HCT116 (cell line): ENCODE results near the gene RREB1. TPM values are rescaled to one million over a fixed set of nuclear protein-coding genes. Genes with fewer than 3 reads are reported as not detected.

Experiments used
- ATAC-seq: fragments of 200-7000 bp; cut with Tn5 transposase; 2 replicates; pipeline ENCODE4 v1.9.1; 2020; ENCODE audit warnings: mild to moderate bottlenecking, moderate library complexity
- BruUV-seq: library from RNA; stranded (reverse); fragments of 400-500 nt; replicated peaks from 2 replicates; lab custom pipeline; 2021; lab: Mats Ljungman, UMichigan
- CTCF ChIA-PET: fragments of 300-600 bp; sonication (Branson Sonifier 250); formaldehyde crosslinking; loops from one replicate; lab custom pipeline; 2021; ENCODE audit warnings: antibody characterized with exemption; lab: Charles Lee
- POLR2A ChIA-PET: fragments of 300-600, 350-600 bp; sonication (Branson Sonifier 250); formaldehyde crosslinking; loops from one replicate; lab custom pipeline; 2021; ENCODE audit warnings: antibody characterized with exemption; lab: Charles Lee
- RAD21 ChIA-PET, 2 experiments: fragments of 300-600 bp; sonication (Branson Sonifier 250); formaldehyde crosslinking; loops; one replicate each; lab custom pipeline; 2023; ENCODE audit warnings: low total read pairs in 2 of 2; ENCODE audit not compliant: uncharacterized antibody in 2 of 2, unreplicated experiment in 2 of 2, low non-redundant PET in 1 of 2; lab: Charles Lee
- DNase-seq: peaks from one replicate; pipeline ENCODE4 v3.0.0-alpha.2; 2010; ENCODE audit warnings: low read depth, low spot score
- H2AFZ ChIP-seq: fragments of 200-600 bp; shearing (Covaris generic), sonication (generic); 2 replicates; pipeline ENCODE4 v1.6.1; 2017; ENCODE audit warnings: low read depth, mixed run types, mixed read lengths, antibody characterized with exemption, low read length; ENCODE audit not compliant: poor library complexity, severe bottlenecking
- H3K27ac ChIP-seq: 2 replicates; pipeline ENCODE4 v1.5.1; 2012; ENCODE audit warnings: low read depth, low read length
- H3K27me3 ChIP-seq: fragments of 200-600 bp; sonication (generic); 2 replicates; pipeline ENCODE4 v1.6.1; 2016; ENCODE audit warnings: mixed run types, low read length, mixed read lengths; ENCODE audit not compliant: insufficient read depth
- H3K36me3 ChIP-seq, 2 experiments: fragments of 200-500 bp in 1 of 2; fragments of 200-600 bp in 1 of 2; sonication (Bioruptor generic) in 1 of 2; sonication (generic) in 1 of 2; 2 replicates each; pipeline versions ENCODE4 v1.5.1 to v1.6.1; 2014 to 2016; ENCODE audit warnings: low read length in 2 of 2, inconsistent platforms in 1 of 2, mixed read lengths in 1 of 2, mixed run types in 1 of 2; ENCODE audit not compliant: insufficient read depth in 2 of 2, control insufficient read depth in 1 of 2
- H3K4me1 ChIP-seq, 2 experiments: fragments of 200-600 bp in 1 of 2; sonication (generic) in 1 of 2; 2 replicates each; pipeline versions ENCODE4 v1.5.1 to v1.6.1; 2012 to 2017; ENCODE audit warnings: low read length in 2 of 2, inconsistent platforms in 1 of 2, mild to moderate bottlenecking in 1 of 2, mixed read lengths in 1 of 2, mixed run types in 1 of 2, moderate library complexity in 1 of 2; ENCODE audit not compliant: insufficient read depth in 2 of 2, control insufficient read depth in 1 of 2
- H3K4me2 ChIP-seq: fragments of 200-600 bp; sonication (generic); 2 replicates; pipeline ENCODE4 v1.6.1; 2017; ENCODE audit warnings: mixed run types, low read length, mixed read lengths
- H3K4me3 ChIP-seq, 2 experiments: fragments of 200-600 bp in 1 of 2; sonication (generic) in 1 of 2; replicated peaks in 1 of 2; 2 replicates each; pipeline ENCODE4 v1.5.1; 2011 to 2016; ENCODE audit warnings: low read length in 2 of 2, control low read depth in 1 of 2, low read depth in 1 of 2, mild to moderate bottlenecking in 1 of 2, mixed read lengths in 1 of 2, mixed run types in 1 of 2
- H3K79me2 ChIP-seq: fragments of 200-600 bp; sonication (generic); 2 replicates; pipeline ENCODE4 v1.6.1; 2017; ENCODE audit warnings: mild to moderate bottlenecking, mixed run types, low read length, moderate library complexity, mixed read lengths; ENCODE audit not compliant: insufficient read depth
- H3K9ac ChIP-seq: fragments of 200-600 bp; sonication (generic); 2 replicates; pipeline ENCODE4 v1.6.1; 2016; ENCODE audit warnings: low read length, mixed read lengths
- H3K9me2 ChIP-seq: fragments of 200-600 bp; sonication (generic), shearing (Covaris generic); 2 replicates; pipeline ENCODE4 v1.6.1; 2017; ENCODE audit warnings: mixed run types, mild to moderate bottlenecking, moderate library complexity; ENCODE audit not compliant: insufficient read depth
- H3K9me3 ChIP-seq, 2 experiments: fragments of 200-500 bp in 1 of 2; fragments of 200-600 bp in 1 of 2; sonication (Bioruptor generic) in 1 of 2; sonication (generic) in 1 of 2; 2 replicates each; pipeline ENCODE4 v1.6.1; 2014 to 2017; ENCODE audit warnings: low read length in 2 of 2, mixed read lengths in 2 of 2, inconsistent platforms in 1 of 2, low read depth in 1 of 2, mild to moderate bottlenecking in 1 of 2, mixed run types in 1 of 2, moderate library complexity in 1 of 2; ENCODE audit not compliant: control insufficient read depth in 1 of 2, insufficient read depth in 1 of 2
- H4K20me1 ChIP-seq: fragments of 200-600 bp; sonication (generic), shearing (Covaris generic); 2 replicates; pipeline ENCODE4 v1.6.1; 2017; ENCODE audit warnings: mixed run types, mild to moderate bottlenecking, moderate library complexity; ENCODE audit not compliant: insufficient read depth
- ATF3 ChIP-seq: IDR thresholded peaks from 2 replicates; pipeline ENCODE4 v1.6.1; 2012
- CEBPB ChIP-seq: IDR thresholded peaks from 2 replicates; pipeline ENCODE4 v1.6.1; 2012; ENCODE audit warnings: low read depth
- CTCF ChIP-seq, 3 experiments: fragments of 200-600 bp in 1 of 3; sonication (generic) in 1 of 3; IDR thresholded peaks in 2 of 3; conservative IDR thresholded peaks in 1 of 3; 2 replicates each; pipeline ENCODE4 v1.5.1; 2012 to 2017; ENCODE audit warnings: low read depth in 2 of 3, low read length in 2 of 3, antibody characterized with exemption in 1 of 3, borderline replicate concordance in 1 of 3, control low read depth in 1 of 3, mild to moderate bottlenecking in 1 of 3, mixed read lengths in 1 of 3, mixed run types in 1 of 3, moderate library complexity in 1 of 3; ENCODE audit not compliant: insufficient read depth in 1 of 3
- ELF1 ChIP-seq: IDR thresholded peaks from 2 replicates; pipeline ENCODE4 v1.6.1; 2012; ENCODE audit warnings: low read depth, borderline replicate concordance
- EZH2 ChIP-seq: fragments of 200-600 bp; sonication (generic); IDR thresholded peaks from 2 replicates; pipeline ENCODE4 v1.6.1; 2017; ENCODE audit warnings: antibody characterized with exemption, mixed run types
- EZH2phosphoT487 ChIP-seq: fragments of 200-600 bp; IDR thresholded peaks from 2 replicates; pipeline ENCODE4 v1.6.1; 2018; ENCODE audit warnings: antibody characterized with exemption, borderline replicate concordance
- JUND ChIP-seq: IDR thresholded peaks from 2 replicates; pipeline ENCODE4 v1.6.1; 2012
- MAX ChIP-seq: IDR thresholded peaks from 2 replicates; pipeline ENCODE4 v1.6.1; 2012
- POLR2A ChIP-seq: IDR thresholded peaks from 2 replicates; pipeline ENCODE4 v1.7.0; 2011; ENCODE audit warnings: borderline replicate concordance; ENCODE audit not compliant: insufficient read depth, insufficient read length; ENCODE audit errors: extremely low read depth
- POLR2AphosphoS5 ChIP-seq: IDR thresholded peaks from 2 replicates; pipeline ENCODE4 v1.6.1; 2011; ENCODE audit warnings: mild to moderate bottlenecking, low read depth, low read length, moderate library complexity
- RAD21 ChIP-seq: IDR thresholded peaks from 2 replicates; pipeline ENCODE4 v1.6.1; 2012; ENCODE audit warnings: low read depth, mild to moderate bottlenecking
- REST ChIP-seq: IDR thresholded peaks from 2 replicates; pipeline ENCODE4 v1.6.1; 2012; ENCODE audit warnings: low read depth
- SIN3A ChIP-seq: IDR thresholded peaks from 2 replicates; pipeline ENCODE4 v1.6.1; 2012; ENCODE audit warnings: low read depth
- SRF ChIP-seq: IDR thresholded peaks from 2 replicates; pipeline ENCODE4 v1.6.1; 2012; ENCODE audit warnings: low read depth
- TCF7L2 ChIP-seq: IDR thresholded peaks from 2 replicates; pipeline ENCODE4 v1.7.0; 2011; ENCODE audit warnings: borderline replicate concordance, inconsistent platforms; ENCODE audit not compliant: insufficient read depth, insufficient read length; ENCODE audit errors: extremely low read depth
- intact Hi-C: fragments of 100-400 bp; cut with micrococcal nuclease; formaldehyde crosslinking; loops from 2 replicates; pipeline ENCODE4 v1.10.0; 2022
- total RNA-seq: library from RNA; stranded (reverse); gene quantifications from one replicate; pipeline ENCODE4 v1.2.1, GENCODE V29; 2021; ENCODE audit not compliant: unreplicated experiment

The RREB1 gene
- total RNA-seq, 1 experiment from 2014 or later = 47.9 TPM

GRCh38 chr6:7100072-7100752 lies 7.5 kb upstream of the RREB1 start:
- ChIA-PET CTCF (no interaction called here), RAD21 (no interaction called here), POLR2A (no interaction called here)
- intact Hi-C loops = loop anchor here (10.0 kb wide), 1 partner anchor 135 kb away; no protein-coding TSS in a partner anchor
- H3K4me3 ChIP-seq = no peak overlapping the region
- H3K4me1 ChIP-seq = peaks cover 0 to 8% of the 10 kb centered on the region in 2 experiments; a peak in 1 of 4 replicates
- no peaks in the 10 kb centered on the region for H3K79me2 ChIP-seq
- ATAC-seq (no peak), DNase-seq (no peak)
- no peak overlapping the region for H3K4me2 ChIP-seq
- TF ChIP-seq ELF1 = no peak
- TF ChIP-seq JUND = no peak
- no peak for TF ChIP-seq MAX
- no peak for TF ChIP-seq RAD21
- no peak for TF ChIP-seq POLR2AphosphoS5
- TF ChIP-seq EZH2 = no peak
- TF ChIP-seq REST = no peak
- TF ChIP-seq SRF = no peak
- TF ChIP-seq CEBPB = no peak
- no peak for TF ChIP-seq EZH2phosphoT487
- no peak for TF ChIP-seq SIN3A
- no peak for TF ChIP-seq POLR2A
- TF ChIP-seq TCF7L2 = no peak
- TF ChIP-seq CTCF (IDR thresholded peaks at IDR 0.05 in 2 of 3, conservative IDR thresholded peaks at IDR 0.05 in 1 of 3; ENCODE audit: borderline replicate concordance in 1 of 3, insufficient read depth in 1 of 3, low read depth in 2 of 3, low read length in 2 of 3) = no peak
- TF ChIP-seq ATF3 = no peak
- no peaks in the 10 kb centered on the region for H3K9me2 ChIP-seq
- no peak overlapping the region for H2AFZ ChIP-seq
- H3K27ac ChIP-seq = no peak overlapping the region
- BruUV-seq = no TSS peak
- H3K9me3 ChIP-seq = no peaks in the 10 kb centered on the region
- no peaks in the 10 kb centered on the region for H4K20me1 ChIP-seq
- no peak overlapping the region for H3K9ac ChIP-seq
- H3K27me3 ChIP-seq = no peaks in the 10 kb centered on the region
- no peaks in the 10 kb centered on the region for H3K36me3 ChIP-seq
